ENCODE measurements around the gene HCFC2.

DNA sequence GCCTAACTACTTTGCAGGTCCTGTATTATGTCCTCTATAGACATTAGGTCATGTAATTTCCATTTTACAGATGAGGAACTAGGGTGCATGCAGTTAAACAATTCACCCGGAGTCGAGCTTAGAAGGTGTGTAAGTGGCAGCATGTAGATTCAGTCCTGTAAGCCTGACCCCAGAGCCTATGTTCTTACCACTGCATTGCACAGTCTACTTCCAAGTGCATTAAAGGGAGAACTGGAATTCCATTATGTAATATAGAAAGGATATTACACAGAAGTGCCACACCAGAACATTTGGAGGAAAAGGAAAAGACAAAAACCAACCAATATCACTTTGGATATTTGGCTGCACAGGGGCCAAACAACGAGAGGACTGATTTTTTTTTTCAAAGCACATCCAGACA is 15.5 kb upstream of the HCFC2 start:
- TF ChIP-seq EZH2phosphoT487 (IDR thresholded peaks at IDR 0.05; ENCODE audit: insufficient read depth, low read depth) (no peak), EZH2 (IDR thresholded peaks at IDR 0.05; ENCODE audit: insufficient read depth, poor library complexity, severe bottlenecking) (no peak)

Data from GM23248 (cell line).